Kidney tubule cell (primary cell): ENCODE data around the gene FAIM.

Source experiments
- DNase-seq: peaks from one replicate; pipeline ENCODE4 v3.0.0-alpha.2; 2018; ENCODE audit warnings: low spot score

The FAIM gene

DNA sequence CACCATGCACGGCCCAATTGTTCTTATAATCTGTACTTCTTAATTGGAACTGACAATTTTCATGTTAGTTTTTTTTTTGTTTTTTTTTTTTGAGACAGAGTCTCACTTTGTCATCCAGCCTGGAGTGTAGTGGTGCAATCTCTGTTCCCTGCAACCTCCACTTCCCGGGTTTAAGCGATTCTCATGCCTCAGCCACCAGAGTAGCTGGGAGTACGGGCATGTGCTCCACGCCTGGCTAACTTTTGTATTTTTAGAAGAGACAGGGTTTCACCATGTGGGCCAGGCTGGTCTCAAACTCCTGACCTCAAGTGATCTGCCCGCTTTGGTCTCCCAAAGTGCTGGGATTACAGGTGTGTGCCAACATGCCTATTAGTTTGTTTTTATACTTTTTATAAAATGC lies 72.4 kb downstream of the FAIM start:
- peak; percentile 7 for DNase-seq

DNA sequence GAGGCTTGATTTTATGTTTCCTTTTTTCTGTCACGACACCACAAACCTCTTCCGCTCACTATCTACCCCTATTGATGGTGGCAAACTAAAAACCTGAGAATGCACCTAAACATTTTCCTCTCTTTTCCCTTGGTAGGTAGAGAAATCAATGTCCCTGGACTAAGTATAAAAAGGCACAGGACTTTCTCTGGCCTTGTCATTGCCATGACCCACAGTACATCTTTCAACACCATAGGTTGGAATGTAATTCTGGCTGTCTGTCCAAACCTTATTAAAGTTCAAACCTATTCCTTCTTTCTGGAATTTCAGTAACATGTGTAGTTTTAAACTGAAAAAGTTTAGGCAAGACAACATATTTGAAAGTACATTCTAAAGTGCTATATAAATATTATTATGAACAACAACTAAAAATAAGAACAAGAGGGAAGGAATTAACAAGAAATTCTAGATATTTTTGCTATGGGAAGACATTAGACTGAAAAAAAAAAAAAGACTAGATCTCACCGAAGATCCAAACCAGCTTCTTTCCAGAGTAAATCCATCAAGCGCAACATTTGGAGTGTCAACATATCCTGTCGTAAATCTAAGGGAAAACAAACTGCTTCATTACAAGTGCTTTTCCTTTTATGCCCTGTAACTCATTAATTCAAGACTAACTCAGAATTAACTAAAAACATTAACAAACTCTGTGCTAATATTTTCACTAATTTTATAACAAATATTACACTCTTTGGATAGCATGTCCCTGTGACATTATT lies 73.1 kb downstream of the FAIM start:
- DNase-seq: no peak

DNA sequence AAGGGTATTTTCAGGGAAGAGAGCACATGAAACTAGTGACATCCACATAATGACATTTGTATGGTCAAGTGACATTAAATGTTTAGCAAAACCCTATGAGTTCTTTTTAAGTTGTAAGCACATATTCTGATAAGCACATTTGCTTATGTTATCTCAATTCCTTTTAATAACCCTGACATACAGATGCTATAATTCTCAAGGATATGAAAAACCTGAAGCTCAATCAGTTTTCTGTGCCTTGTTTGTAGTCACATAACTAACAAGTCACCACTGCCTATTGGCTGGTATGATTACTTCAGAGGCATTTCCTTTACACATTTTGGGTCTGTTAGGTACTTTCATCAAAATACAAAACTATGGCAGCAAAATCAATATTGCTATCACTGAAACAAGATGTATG lies 74.1 kb downstream of the FAIM start:
- no peak for DNase-seq
